Measurements from ENCODE around the gene SMCO4. TPM values are rescaled to one million over a fixed set of nuclear protein-coding genes. Genes with fewer than 3 reads are reported as not detected.

The SMCO4 gene
- total RNA-seq, 1 donor: 15.6 TPM

- Histone ChIP-seq H3K4me1 (ENCODE audit: insufficient read depth, low read length) (peaks cover 9% of the 10 kb centered on the region), H3K79me2 (ENCODE audit: insufficient read depth, low read length) (no peaks in the 10 kb centered on the region), H3K27ac (ENCODE audit: low read depth, low read length) (no peak overlapping the region), H2AFZ (ENCODE audit: low read length) (no peak overlapping the region), H3K27me3 (ENCODE audit: insufficient read depth, low read length) (no peaks in the 10 kb centered on the region), H4K20me1 (ENCODE audit: insufficient read depth, low read length) (no peaks in the 10 kb centered on the region), H3K4me2 (ENCODE audit: insufficient read depth, low read length) (peak overlapping the region; percentile 17), H3K4me3 (ENCODE audit: insufficient read depth, low read length) (no peak overlapping the region), H3K36me3 (ENCODE audit: insufficient read depth, low read length) (no peaks in the 10 kb centered on the region), H3K9me3 (ENCODE audit: low read depth, low read length) (no peaks in the 10 kb centered on the region)
- TF ChIP-seq CTCF (IDR thresholded peaks at IDR 0.05; ENCODE audit: extremely low read depth, low read depth, low read length): no peak
- peak; percentile 46 for DNase-seq (ENCODE audit: insufficient read length, low spot score, missing footprints)
These were observed 27.7 kb upstream of the SMCO4 start for GRCh38 chr11:93570759-93571413.

DNA sequence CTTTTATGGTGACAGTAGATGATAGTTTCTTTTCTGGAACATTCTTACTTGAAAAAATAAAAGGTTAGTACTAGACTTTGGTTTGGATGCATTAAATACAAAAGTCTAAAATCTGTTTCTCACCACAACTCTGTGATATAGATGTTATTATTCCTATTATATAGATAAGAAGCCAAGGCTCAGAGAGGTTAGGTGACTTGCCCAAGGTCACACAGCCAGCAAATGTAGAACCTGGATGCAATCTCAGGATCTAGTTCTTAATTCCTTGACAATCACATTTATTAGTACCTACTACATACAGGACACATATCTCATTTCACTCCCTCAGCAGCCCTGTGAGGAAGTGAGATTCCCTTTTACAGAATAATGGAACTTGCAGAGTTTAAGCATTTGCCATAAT lies 26.3 kb upstream of the SMCO4 start:
- Histone ChIP-seq H3K4me2 (ENCODE audit: insufficient read depth, low read length) (no peak overlapping the region), H3K27ac (ENCODE audit: low read depth, low read length) (no peak overlapping the region), H2AFZ (ENCODE audit: low read length) (no peak overlapping the region), H3K36me3 (ENCODE audit: insufficient read depth, low read length) (no peaks in the 10 kb centered on the region), H3K27me3 (ENCODE audit: insufficient read depth, low read length) (no peaks in the 10 kb centered on the region), H3K4me1 (ENCODE audit: insufficient read depth, low read length) (peaks cover 9% of the 10 kb centered on the region), H4K20me1 (ENCODE audit: insufficient read depth, low read length) (no peaks in the 10 kb centered on the region), H3K4me3 (ENCODE audit: insufficient read depth, low read length) (no peak overlapping the region), H3K9me3 (ENCODE audit: low read depth, low read length) (no peaks in the 10 kb centered on the region), H3K79me2 (ENCODE audit: insufficient read depth, low read length) (no peaks in the 10 kb centered on the region)
- TF ChIP-seq CTCF (IDR thresholded peaks at IDR 0.05; ENCODE audit: extremely low read depth, low read depth, low read length): no peak
- no peak for DNase-seq (ENCODE audit: insufficient read length, low spot score, missing footprints)

- TF ChIP-seq CTCF (IDR thresholded peaks at IDR 0.05; ENCODE audit: extremely low read depth, low read depth, low read length): no peak
- H2AFZ ChIP-seq (ENCODE audit: low read length): no peak overlapping the region
- no peaks in the 10 kb centered on the region for H4K20me1 ChIP-seq (ENCODE audit: insufficient read depth, low read length)
These were observed 25.5 kb upstream of the SMCO4 start for GRCh38 chr11:93568726-93569125.

GRCh38 chr11:93567401-93567895 lies 24.3 kb upstream of the SMCO4 start:
- H2AFZ ChIP-seq (ENCODE audit: low read length): no peak overlapping the region
- no peak for DNase-seq (ENCODE audit: insufficient read length, low spot score, missing footprints)
- TF ChIP-seq CTCF (IDR thresholded peaks at IDR 0.05; ENCODE audit: extremely low read depth, low read depth, low read length): no peak

More at GRCh38 chr11:93568726-93569125, 25.5 kb upstream of the SMCO4 start:
- Histone ChIP-seq H3K4me1 (ENCODE audit: insufficient read depth, low read length) (peaks cover 9% of the 10 kb centered on the region), H3K4me3 (ENCODE audit: insufficient read depth, low read length) (no peak overlapping the region), H3K79me2 (ENCODE audit: insufficient read depth, low read length) (no peaks in the 10 kb centered on the region), H3K27me3 (ENCODE audit: insufficient read depth, low read length) (no peaks in the 10 kb centered on the region), H3K9me3 (ENCODE audit: low read depth, low read length) (no peaks in the 10 kb centered on the region), H3K27ac (ENCODE audit: low read depth, low read length) (no peak overlapping the region), H3K36me3 (ENCODE audit: insufficient read depth, low read length) (no peaks in the 10 kb centered on the region), H3K4me2 (ENCODE audit: insufficient read depth, low read length) (no peak overlapping the region)
- DNase-seq (ENCODE audit: insufficient read length, low spot score, missing footprints): no peak

More at GRCh38 chr11:93567401-93567895, 24.3 kb upstream of the SMCO4 start:
- H4K20me1 ChIP-seq (ENCODE audit: insufficient read depth, low read length): no peaks in the 10 kb centered on the region
- no peak overlapping the region for H3K4me3 ChIP-seq (ENCODE audit: insufficient read depth, low read length)
- H3K36me3 ChIP-seq (ENCODE audit: insufficient read depth, low read length): no peaks in the 10 kb centered on the region
- no peaks in the 10 kb centered on the region for H3K79me2 ChIP-seq (ENCODE audit: insufficient read depth, low read length)
- H3K4me1 ChIP-seq (ENCODE audit: insufficient read depth, low read length): peaks cover 9% of the 10 kb centered on the region
- no peak overlapping the region for H3K4me2 ChIP-seq (ENCODE audit: insufficient read depth, low read length)
- H3K27me3 ChIP-seq (ENCODE audit: insufficient read depth, low read length): no peaks in the 10 kb centered on the region
- H3K9me3 ChIP-seq (ENCODE audit: low read depth, low read length): no peaks in the 10 kb centered on the region
- no peak overlapping the region for H3K27ac ChIP-seq (ENCODE audit: low read depth, low read length)
